Activated CD4-positive, alpha-beta T cell treated with anti-CD3 and anti-CD28 coated beads, Interleukin-2, amount 10 ng/mL, durations not matched to agents 7 days and 5 days (primary cell): Measurements from ENCODE around the gene KRTAP10-6. TPM values are rescaled to one million over a fixed set of nuclear protein-coding genes. Genes with fewer than 3 reads are reported as not detected.
"Not testable (repeated sequence)": the region's sequence is repeated elsewhere in the genome, so short reads cannot be mapped to it uniquely, and the experiment has no call there.

Experiments
- CTCF ChIA-PET: fragments of 350-600 bp; sonication (Branson Sonifier 250); formaldehyde crosslinking; loops from one replicate; lab custom pipeline; 2021; ENCODE audit warnings: antibody characterized with exemption; lab: Charles Lee
- POLR2A ChIA-PET: fragments of 350-600 bp; sonication (Branson Sonifier 250); formaldehyde crosslinking; loops from one replicate; lab custom pipeline; 2021; ENCODE audit warnings: antibody characterized with exemption; lab: Charles Lee
- DNase-seq: peaks from one replicate; pipeline ENCODE4 v3.0.0-alpha.2; 2020
- H3K27ac Mint-ChIP-seq: one replicate; pipeline ENCODE4 v1.8.0; 2021; ENCODE audit warnings: mild to moderate bottlenecking, moderate library complexity, mixed read lengths
- H3K27me3 Mint-ChIP-seq: one replicate; pipeline ENCODE4 v1.8.0; 2021; ENCODE audit warnings: mixed read lengths
- H3K36me3 Mint-ChIP-seq: one replicate; pipeline ENCODE4 v1.8.0; 2021; ENCODE audit warnings: low read depth, mixed read lengths
- H3K4me1 Mint-ChIP-seq: one replicate; pipeline ENCODE4 v1.8.0; 2021; ENCODE audit warnings: mixed read lengths
- H3K4me3 Mint-ChIP-seq: one replicate; pipeline ENCODE4 v1.8.0; 2021; ENCODE audit warnings: mild to moderate bottlenecking, moderate library complexity, mixed read lengths
- H3K9me3 Mint-ChIP-seq: one replicate; pipeline ENCODE4 v1.8.0; 2021; ENCODE audit warnings: mixed read lengths
- total RNA-seq, 2 experiments: library from RNA; stranded (reverse); gene quantifications; one replicate each; pipeline ENCODE4 v1.2.3, GENCODE V29; 2021

Gene KRTAP10-6
- total RNA-seq = not detected

GRCh38 chr21:44592446-44593311, at the start of gene KRTAP10-6:
Gene KRTAP10-6 (minus strand): TSS chr21:44592505. CDS start chr21:44592484, 21 bp downstream.
- no peaks in the 10 kb centered on the region for H3K36me3 Mint-ChIP-seq
- no peak for DNase-seq
- no peak within 1 kb of the TSS for H3K4me3 Mint-ChIP-seq
- ChIA-PET CTCF (no interaction called here), POLR2A (no interaction called here)
- peaks cover 9% of the 10 kb centered on the region for H3K27me3 Mint-ChIP-seq
- peaks cover 1% of the 10 kb centered on the region for H3K4me1 Mint-ChIP-seq
- no peaks in the 10 kb centered on the region for H3K9me3 Mint-ChIP-seq
- no peak within 1 kb of the TSS for H3K27ac Mint-ChIP-seq

GRCh38 chr21:44640761-44641160, 48.5 kb upstream of the KRTAP10-6 start:
- Mint-ChIP-seq H3K27ac (no peak overlapping the region), H3K36me3 (peaks cover 8% of the 10 kb centered on the region), H3K9me3 (peaks cover 33% of the 10 kb centered on the region), H3K4me3 (no peak overlapping the region), H3K27me3 (peaks cover 2% of the 10 kb centered on the region), H3K4me1 (no peaks in the 10 kb centered on the region)
- ChIA-PET CTCF (no interaction called here), POLR2A (no interaction called here)
- no peak for DNase-seq

- Mint-ChIP-seq H3K9me3 (peaks cover 28% of the 10 kb centered on the region), H3K4me3 (no peak overlapping the region), H3K27me3 (peaks cover 7% of the 10 kb centered on the region), H3K4me1 (no peaks in the 10 kb centered on the region), H3K36me3 (peaks cover 4% of the 10 kb centered on the region), H3K27ac (no peak overlapping the region)
- ChIA-PET POLR2A (no interaction called here), CTCF (no interaction called here)
- DNase-seq = no peak
Measured at GRCh38 chr21:44639331-44639655, 47.0 kb upstream of the KRTAP10-6 start.

GRCh38 chr21:44638506-44639330, 46.4 kb upstream of the KRTAP10-6 start:
- H3K4me1 Mint-ChIP-seq, H3K36me3 Mint-ChIP-seq, DNase-seq, CTCF ChIA-PET, H3K4me3 Mint-ChIP-seq, POLR2A ChIA-PET, H3K27ac Mint-ChIP-seq: not testable (repeated sequence)
- Mint-ChIP-seq H3K27me3 (peaks cover 10% of the 10 kb centered on the region), H3K9me3 (peaks cover 22% of the 10 kb centered on the region)

- DNase-seq, CTCF ChIA-PET: not testable (repeated sequence)
- H3K9me3 Mint-ChIP-seq = peaks cover 22% of the 10 kb centered on the region
Measured at GRCh38 chr21:44637851-44638348, 45.6 kb upstream of the KRTAP10-6 start.

GRCh38 chr21:44637018-44637850, 44.9 kb upstream of the KRTAP10-6 start, which contains the start of gene KRTAP10-10:
Gene KRTAP10-10 (plus strand): TSS chr21:44637356. CDS start chr21:44637418, 62 bp downstream.
- POLR2A ChIA-PET = no interaction called here

More at GRCh38 chr21:44637851-44638348, 45.6 kb upstream of the KRTAP10-6 start:
- H3K4me1 Mint-ChIP-seq, POLR2A ChIA-PET, H3K4me3 Mint-ChIP-seq, H3K36me3 Mint-ChIP-seq: not testable (repeated sequence)
- Mint-ChIP-seq H3K27ac (peak overlapping the region; percentile 7), H3K27me3 (peaks cover 14% of the 10 kb centered on the region)

GRCh38 chr21:44636209-44637017, 44.1 kb upstream of the KRTAP10-6 start:
- Mint-ChIP-seq H3K4me3 (no peak overlapping the region), H3K4me1 (no peaks in the 10 kb centered on the region), H3K9me3 (peaks cover 23% of the 10 kb centered on the region), H3K36me3 (no peaks in the 10 kb centered on the region), H3K27ac (no peak overlapping the region), H3K27me3 (peaks cover 15% of the 10 kb centered on the region)
- ChIA-PET POLR2A (no interaction called here), CTCF (no interaction called here)
- no peak for DNase-seq

More at GRCh38 chr21:44637018-44637850, 44.9 kb upstream of the KRTAP10-6 start, which contains the start of gene KRTAP10-10:
- no peaks in the 10 kb centered on the region for H3K4me1 Mint-ChIP-seq
- no peak for DNase-seq
- H3K36me3 Mint-ChIP-seq = peaks cover 3% of the 10 kb centered on the region
- H3K9me3 Mint-ChIP-seq = peaks cover 21% of the 10 kb centered on the region
- H3K27ac Mint-ChIP-seq = peak within 1 kb of the TSS; percentile 7
- CTCF ChIA-PET = no interaction called here
- H3K27me3 Mint-ChIP-seq = peaks cover 13% of the 10 kb centered on the region
- no peak within 1 kb of the TSS for H3K4me3 Mint-ChIP-seq

GRCh38 chr21:44632067-44632466, 39.8 kb upstream of the KRTAP10-6 start:
- CTCF ChIA-PET = no interaction called here
- POLR2A ChIA-PET = no interaction called here
- Mint-ChIP-seq H3K27ac (no peak overlapping the region), H3K4me3 (no peak overlapping the region), H3K4me1 (peaks cover 12% of the 10 kb centered on the region), H3K9me3 (peaks cover 34% of the 10 kb centered on the region), H3K36me3 (peaks cover 13% of the 10 kb centered on the region), H3K27me3 (peaks cover 15% of the 10 kb centered on the region)
- no peak for DNase-seq

- DNase-seq = no peak
- ChIA-PET CTCF (no interaction called here), POLR2A (no interaction called here)
- Mint-ChIP-seq H3K36me3 (peaks cover 13% of the 10 kb centered on the region), H3K4me1 (peaks cover 12% of the 10 kb centered on the region), H3K9me3 (peaks cover 34% of the 10 kb centered on the region), H3K27ac (no peak overlapping the region), H3K27me3 (peaks cover 15% of the 10 kb centered on the region), H3K4me3 (no peak overlapping the region)
Measured at GRCh38 chr21:44630440-44630839, 38.1 kb upstream of the KRTAP10-6 start.

GRCh38 chr21:44628707-44629391, 36.5 kb upstream of the KRTAP10-6 start:
- POLR2A ChIA-PET = no interaction called here
- Mint-ChIP-seq H3K4me3 (no peak overlapping the region), H3K27ac (no peak overlapping the region), H3K9me3 (peaks cover 43% of the 10 kb centered on the region), H3K4me1 (peaks cover 12% of the 10 kb centered on the region), H3K27me3 (peaks cover 13% of the 10 kb centered on the region), H3K36me3 (peaks cover 19% of the 10 kb centered on the region)
- no peak for DNase-seq
- CTCF ChIA-PET = interaction anchor here (1.6 kb wide), 1 partner anchor 26 kb away, joined by 3 read pairs; the partner anchor contains the start of gene KRTAP12-4

- DNase-seq, H3K27ac Mint-ChIP-seq, H3K4me3 Mint-ChIP-seq, POLR2A ChIA-PET: not testable (repeated sequence)
- Mint-ChIP-seq H3K36me3 (peaks cover 24% of the 10 kb centered on the region), H3K9me3 (peaks cover 48% of the 10 kb centered on the region), H3K27me3 (peaks cover 13% of the 10 kb centered on the region), H3K4me1 (peaks cover 12% of the 10 kb centered on the region)
- CTCF ChIA-PET = interaction anchor here (1.2 to 1.6 kb wide), 3 partner anchors 19 to 86 kb away, joined by 3 read pairs; partner anchors contain the start of gene KRTAP12-4
Measured at GRCh38 chr21:44627831-44628233, 35.5 kb upstream of the KRTAP10-6 start.
